NCI-H2029 (cell line): ENCODE results near the gene CORIN.

Experiments used
- DNase-seq: peaks from one replicate; lab custom pipeline; 2025; lab: John Stamatoyannopoulos, UW

The CORIN gene

DNA sequence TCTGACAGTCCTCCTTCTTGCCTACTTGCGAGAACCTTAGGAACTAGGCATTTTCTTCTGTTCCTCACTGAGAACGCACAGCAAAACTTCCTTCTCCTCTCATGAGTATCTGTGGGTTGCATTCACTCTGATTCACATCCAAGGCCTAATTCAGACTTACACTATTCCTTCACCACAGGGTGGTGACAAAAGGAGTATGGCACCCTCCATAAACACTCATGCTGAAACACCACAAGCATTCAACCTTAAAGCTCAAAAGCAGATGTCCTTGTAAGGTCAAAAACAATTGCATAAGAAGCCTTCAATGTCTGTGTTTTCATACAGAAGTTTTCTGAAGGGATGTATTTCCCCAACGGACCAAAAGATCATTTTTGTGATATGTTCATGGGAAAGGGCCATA is 147.3 kb downstream of the CORIN start:
- DNase-seq = no peak

DNA sequence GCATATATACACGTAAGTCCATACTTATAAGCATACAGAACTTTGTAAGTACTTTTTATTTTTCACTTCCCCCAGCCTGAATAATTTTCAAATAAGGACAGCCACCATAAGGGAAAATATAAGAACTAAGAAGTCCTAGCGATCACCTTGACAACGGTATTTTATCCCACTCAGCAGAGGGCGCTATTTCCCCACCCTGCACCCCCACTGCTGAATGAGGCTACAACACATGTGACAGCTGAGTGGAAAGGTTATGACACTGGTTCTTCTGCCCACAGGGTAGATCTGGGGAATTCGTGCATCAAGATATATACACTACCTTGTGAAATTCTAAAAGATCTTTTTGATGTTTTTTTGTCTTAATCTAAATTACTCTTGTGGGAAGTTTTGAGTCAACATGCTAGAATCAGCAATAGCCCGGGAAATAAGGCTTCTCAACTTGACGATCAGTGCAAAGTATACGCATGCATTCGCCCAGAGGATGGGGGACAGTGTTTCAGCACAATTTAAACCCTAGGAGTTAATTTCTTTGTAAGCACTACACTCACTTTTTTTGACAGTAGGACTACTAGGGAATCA is 151.5 kb downstream of the CORIN start:
- DNase-seq = no peak

DNA sequence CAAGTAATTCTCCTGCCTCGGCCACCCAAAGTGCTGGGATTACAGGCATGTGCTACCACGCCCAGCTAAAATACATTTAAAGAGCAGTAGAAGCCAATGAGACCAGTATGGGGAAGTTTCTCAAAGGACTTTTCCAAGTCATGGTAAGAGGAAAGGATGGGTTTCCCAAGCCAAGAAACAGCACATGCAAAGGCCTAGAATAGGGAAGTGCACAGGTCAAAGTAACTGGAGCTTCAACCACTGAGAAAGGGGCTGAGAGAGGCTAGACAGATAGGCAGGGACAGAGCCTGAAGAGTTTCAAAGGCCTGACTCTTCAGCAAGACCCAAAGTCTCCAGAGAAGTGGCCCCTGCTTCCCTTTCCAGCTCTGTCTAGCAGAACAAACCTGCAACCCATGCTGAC is 162.1 kb downstream of the CORIN start:
- no peak for DNase-seq

GRCh38 chr4:47674144-47674543 is 163.7 kb downstream of the CORIN start:
- DNase-seq = no peak

- DNase-seq = no peak
Measured at GRCh38 chr4:47672696-47673095, 165.2 kb downstream of the CORIN start.

DNA sequence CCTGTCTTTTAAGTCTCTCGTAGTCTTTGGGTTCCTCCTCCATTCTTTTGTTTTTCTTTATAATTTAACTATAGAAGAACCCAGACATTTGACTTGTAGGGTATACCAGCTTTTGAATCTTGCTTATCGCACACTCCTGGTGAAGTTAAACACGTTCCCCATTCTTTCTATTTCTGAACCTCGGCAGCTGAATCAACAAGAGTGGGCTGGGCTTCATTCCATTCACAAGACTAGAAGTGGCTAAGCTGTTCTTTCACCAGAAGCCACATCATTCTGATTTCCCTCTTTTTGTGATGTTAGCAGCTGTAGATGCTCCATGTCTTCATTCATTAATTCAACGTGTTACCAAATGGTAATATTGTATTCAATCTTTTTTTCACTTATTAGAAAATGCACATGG is 167.9 kb downstream of the CORIN start:
- peak; percentile 11 for DNase-seq

DNA sequence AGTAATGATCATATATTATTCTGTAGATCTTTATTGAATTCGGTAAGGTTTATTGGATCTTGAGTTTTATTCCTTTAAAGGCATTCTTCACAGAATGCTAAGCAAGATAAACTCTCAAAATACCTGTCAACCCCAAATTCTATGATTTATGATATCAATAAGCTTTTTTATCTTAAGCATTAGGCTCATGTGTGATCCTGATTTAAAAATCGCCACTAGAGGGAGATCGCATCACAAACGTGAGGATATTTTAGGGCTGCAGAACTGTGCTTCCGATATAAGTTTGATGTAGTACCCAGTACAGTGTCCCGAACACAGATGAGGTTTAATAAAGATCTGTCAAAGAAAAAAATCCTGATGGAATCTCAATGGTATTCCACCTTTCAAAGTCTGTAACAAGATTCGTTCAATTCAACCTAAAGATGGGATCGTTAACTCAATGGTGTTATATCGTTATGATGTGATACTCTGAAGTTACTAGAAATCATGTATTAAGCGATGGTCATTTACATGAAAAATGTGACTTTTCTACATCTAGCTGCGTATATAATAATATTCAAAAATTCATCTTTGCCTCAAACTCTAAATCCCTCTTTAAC is 169.0 kb downstream of the CORIN start:
- peak; percentile 31 for DNase-seq

- no peak for DNase-seq
Measured at GRCh38 chr4:47668256-47668655, 169.6 kb downstream of the CORIN start.

DNA sequence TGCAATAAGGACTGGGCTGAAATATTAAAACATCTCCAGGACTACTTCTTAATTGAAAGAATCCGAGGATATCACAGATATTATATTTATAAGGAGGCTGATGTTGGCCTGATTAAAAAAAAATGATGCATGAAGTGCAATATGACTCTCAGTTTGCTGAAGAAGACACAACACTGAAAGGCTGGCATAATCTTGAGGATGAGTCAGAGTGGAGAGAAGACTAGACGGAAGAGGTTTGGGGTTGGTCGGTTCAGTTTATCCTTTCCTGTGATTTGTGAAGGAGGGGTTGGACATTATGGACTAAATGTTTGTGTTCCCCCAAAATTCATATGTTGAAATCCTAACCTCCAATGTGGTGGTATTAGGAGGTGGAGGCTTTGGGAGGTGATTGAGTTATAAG is 170.3 kb downstream of the CORIN start:
- DNase-seq = no peak

GRCh38 chr4:47664051-47664826 is 173.6 kb downstream of the CORIN start:
- DNase-seq = no peak

GRCh38 chr4:47662975-47663374 is 174.9 kb downstream of the CORIN start:
- no peak for DNase-seq

GRCh38 chr4:47661741-47662140 is 176.1 kb downstream of the CORIN start:
- no peak for DNase-seq

DNA sequence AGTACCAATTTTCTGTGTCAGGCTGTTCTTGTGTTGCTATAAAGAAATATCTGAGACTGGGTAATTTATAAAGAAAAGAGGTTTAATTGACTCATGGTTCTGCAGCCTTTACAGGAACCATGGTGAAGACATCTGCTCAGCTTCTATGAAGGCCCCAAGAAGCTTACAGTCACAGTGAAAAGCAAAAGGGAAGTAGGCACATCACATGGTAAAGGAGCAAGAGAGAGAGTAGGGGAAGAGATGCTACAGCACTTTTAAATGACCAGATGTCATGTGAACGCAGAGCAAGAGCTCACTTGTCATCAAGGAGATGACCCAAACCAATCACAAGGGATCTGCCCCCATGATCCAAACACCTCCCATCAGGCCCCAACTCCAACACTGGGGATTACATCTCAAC is 178.5 kb downstream of the CORIN start:
- DNase-seq = no peak

- DNase-seq = no peak
Measured at GRCh38 chr4:47654972-47655693, 182.7 kb downstream of the CORIN start.

DNA sequence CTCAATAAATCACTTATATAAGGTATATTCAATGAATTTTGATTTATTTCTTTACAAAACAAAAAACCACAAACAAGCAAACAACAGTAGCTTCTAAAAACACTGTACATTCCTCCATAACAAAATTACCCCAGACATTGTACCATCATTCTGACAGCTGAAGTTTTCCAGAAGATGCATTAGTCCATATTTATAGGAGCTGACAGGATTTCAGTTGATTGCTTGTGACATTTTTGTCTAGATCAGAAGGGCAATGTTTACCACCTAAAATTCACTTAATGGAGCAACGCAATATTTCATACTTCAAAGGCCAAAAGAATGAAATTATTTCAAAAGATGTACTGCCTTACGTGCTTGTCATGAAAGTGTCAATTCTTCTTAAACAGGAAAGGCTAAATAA is 185.8 kb downstream of the CORIN start:
- no peak for DNase-seq

DNA sequence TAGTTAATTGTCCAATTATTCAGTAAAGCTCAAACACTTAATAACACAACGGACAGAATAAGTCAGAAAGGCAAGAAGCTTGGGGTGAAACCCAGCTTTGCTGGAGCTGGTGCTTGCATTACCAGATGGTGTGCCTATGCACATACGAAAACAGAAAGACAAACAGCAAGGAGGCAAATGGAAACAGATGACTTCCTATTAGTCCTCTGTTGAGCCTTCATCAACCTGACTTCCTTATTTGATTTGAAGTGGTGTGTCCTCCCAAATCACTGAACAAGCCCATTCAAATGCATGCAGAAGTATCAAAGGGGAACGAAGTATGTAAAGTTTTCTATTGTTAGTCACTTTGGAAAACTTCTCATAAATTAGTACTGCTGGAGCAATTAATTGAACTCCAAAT is 186.6 kb downstream of the CORIN start:
- no peak for DNase-seq

DNA sequence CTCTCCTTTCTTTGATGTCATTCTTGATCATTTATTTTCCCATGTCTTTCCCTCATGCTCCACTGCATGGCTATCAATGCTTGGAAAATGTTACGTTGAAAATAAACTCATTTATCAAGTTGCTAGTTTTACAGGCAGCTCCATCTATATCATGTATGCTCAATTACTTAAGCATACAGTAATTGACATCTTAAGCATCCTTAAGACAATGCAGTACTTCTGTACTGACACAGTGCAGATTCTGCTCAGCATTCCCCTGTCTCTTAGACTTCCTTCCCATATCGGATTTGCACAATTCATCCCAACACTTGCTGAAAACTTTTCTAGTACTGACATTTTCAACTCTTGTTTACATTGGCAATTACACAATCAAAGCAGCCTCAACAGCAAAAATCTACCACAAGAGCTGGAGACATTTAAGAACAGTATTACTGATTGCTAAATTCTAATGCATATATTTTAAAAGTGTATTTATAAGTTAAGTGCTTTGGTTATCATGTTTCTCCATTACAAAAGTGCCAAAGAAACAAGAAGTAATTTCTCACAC is 187.2 kb downstream of the CORIN start:
- DNase-seq = no peak

DNA sequence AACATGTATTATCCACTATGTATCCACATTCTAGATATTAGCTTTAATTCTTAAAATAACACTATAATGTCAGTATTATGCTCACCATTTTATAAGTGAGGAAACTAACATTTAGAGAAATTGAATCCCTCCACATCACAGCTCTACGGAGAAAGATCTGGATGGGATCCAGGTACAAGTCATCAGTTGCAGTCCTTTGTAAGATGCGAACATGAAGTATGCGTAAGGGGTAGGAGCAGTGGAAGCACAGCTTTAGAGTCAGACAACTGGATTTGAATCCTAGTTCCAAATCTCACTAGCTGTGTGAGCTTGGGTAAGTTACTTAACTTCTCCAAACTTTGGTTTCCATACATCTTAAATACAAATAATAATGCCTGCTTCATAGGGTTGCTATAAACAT is 190.3 kb downstream of the CORIN start:
- DNase-seq = no peak

GRCh38 chr4:47647029-47647428 is 190.8 kb downstream of the CORIN start:
- no peak for DNase-seq

DNA sequence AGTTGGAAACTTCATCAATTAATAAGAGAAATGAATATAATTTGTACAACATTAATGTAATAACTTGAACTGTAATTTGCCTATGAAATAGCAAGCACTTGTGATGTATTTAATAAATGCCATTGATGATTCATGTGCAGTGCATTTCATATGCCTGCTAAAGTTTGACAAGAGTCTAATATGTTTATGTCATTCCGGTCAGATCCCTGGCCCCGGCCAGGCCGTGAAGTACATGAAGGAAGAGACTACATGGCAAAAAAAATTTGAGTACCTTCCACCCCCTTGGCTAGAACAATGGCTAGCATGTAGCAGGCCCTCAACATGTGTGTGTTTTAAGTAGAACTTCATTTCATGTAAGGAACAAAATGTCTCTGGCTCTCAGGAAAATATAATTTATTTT is 191.5 kb downstream of the CORIN start:
- no peak for DNase-seq

DNA sequence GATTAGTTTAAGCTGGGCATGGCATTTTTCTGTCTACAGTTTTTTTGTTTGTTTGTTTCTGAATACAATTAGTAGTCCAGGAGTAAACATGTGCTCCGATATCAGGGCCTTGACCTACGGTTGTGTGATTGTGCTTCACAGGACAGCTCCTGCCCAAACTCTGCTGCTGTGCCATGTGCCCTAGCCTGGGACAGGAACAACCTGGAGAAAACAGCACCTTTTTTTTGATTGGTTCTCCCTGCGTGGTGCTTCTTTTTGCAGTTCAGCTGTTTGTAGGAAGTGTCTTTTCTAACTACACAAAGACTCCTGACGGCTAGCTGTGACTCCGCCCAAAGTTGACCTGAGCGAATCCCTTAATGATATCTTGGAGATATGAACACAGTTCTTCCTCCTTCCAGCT is 194.0 kb downstream of the CORIN start:
- DNase-seq = no peak

DNA sequence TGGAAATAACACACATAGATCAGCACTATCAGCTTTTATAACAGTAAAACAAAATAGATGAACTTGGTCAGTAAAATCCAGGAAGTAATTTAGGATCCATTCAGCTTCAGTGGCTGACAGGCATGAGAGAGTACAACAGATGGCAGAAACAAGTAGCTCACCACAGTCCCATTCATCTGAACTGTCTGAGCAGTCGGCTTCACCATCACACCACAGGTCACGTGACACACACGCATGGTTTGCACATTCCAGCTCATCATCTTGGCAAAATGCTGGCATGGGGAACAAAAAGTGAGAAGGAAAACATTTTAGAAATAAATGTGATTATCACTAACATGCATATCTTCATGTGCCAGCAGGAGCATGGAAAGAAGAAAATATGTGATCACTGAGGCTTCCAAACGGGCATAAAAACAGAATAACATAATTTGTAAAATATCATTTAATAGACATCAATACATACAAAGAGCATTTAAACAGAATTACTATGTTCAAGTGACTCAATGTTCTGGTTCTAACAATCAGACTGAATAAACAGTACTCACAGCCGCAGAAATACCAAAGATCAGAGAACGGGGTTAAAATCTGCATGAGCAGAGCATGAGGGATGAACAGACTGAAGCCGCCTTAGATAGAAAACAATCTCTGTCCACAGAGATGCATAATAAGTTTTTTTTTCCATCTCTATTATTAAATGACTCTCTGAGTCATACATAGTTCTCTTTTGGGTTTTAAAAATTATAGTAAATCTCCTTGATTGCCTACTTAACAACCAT is 194.7 kb downstream of the CORIN start:
- no peak for DNase-seq
